HG03095 (cell line): Measurements from ENCODE around the gene SUCNR1.

Experiments used
- ATAC-seq: cut with Tn5 transposase; IDR thresholded peaks from one replicate; pipeline ENCODE4 v1.9.1; 2021; ENCODE audit warnings: moderate library complexity; ENCODE audit not compliant: unreplicated experiment

SUCNR1 gene

GRCh38 chr3:151933234-151933853 is 59.9 kb downstream of the SUCNR1 start:
- no peak for ATAC-seq
